Right lobe of liver (tissue), 4 donors: Measurements from ENCODE around the gene GPR183.

ENCODE experiments used
- POLR2A ChIP-seq: fragments of 450-650 bp; IDR thresholded peaks from one replicate; pipeline ENCODE4 v1.6.1; 2017; ENCODE audit warnings: antibody characterized with exemption, mild to moderate bottlenecking
- TF ChIP-seq, protein P1 (sequence below), 4 donors: fragments of 200-600 bp in 3 of 4; fragments of 450-650 bp in 1 of 4; IDR thresholded peaks; one replicate each; pipeline versions ENCODE4 v1.5.1 to v1.8.0; 2016 to 2022; ENCODE audit warnings: antibody characterized with exemption in 4 of 4, mild to moderate bottlenecking in 2 of 4
- donor health status: DM: no; HTN: no; CAD: no.
- donor health status: DM: no; HTN: no; CAD: no.
- donor health status: DM: no; HTN: yes; CAD: no.

DNA sequence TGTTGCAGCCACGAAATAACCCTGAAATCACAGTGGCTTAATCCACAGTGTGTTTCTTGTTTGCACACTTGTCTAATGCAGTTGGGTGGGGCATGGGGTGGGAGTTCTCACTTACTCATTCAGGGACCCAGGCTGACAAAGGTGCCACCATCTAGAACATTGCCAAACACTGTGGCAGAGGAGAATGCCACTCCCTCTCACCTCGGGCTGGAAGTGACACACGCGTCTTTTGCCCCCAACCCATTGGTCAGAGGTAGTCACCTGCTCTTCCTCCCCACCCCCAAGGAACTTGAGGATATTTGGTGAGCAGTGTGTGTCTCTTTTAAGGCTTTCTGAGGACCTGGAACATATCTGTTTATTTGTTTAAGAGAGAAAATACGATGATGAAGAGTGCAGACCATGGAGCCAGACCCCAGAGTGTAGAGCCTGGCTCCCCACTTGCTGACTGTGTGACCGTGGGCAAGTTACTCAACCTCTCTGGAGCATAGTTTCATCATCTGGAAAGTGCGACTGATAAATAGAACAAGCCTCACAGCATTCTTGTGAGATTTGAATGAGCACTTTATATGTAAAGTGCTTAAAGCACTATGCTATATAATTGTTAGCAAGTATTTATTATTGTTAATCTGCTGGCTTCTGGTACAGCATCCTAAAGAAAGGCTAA is 17.4 kb downstream of the GPR183 start:
- TF ChIP-seq, protein P1, sequence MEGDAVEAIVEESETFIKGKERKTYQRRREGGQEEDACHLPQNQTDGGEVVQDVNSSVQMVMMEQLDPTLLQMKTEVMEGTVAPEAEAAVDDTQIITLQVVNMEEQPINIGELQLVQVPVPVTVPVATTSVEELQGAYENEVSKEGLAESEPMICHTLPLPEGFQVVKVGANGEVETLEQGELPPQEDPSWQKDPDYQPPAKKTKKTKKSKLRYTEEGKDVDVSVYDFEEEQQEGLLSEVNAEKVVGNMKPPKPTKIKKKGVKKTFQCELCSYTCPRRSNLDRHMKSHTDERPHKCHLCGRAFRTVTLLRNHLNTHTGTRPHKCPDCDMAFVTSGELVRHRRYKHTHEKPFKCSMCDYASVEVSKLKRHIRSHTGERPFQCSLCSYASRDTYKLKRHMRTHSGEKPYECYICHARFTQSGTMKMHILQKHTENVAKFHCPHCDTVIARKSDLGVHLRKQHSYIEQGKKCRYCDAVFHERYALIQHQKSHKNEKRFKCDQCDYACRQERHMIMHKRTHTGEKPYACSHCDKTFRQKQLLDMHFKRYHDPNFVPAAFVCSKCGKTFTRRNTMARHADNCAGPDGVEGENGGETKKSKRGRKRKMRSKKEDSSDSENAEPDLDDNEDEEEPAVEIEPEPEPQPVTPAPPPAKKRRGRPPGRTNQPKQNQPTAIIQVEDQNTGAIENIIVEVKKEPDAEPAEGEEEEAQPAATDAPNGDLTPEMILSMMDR (IDR thresholded peaks at IDR 0.05): no peak
- TF ChIP-seq POLR2A: no peak
